IMR-90 (cell line): ENCODE data around the gene CD300LF. TPM values are rescaled to one million over a fixed set of nuclear protein-coding genes. Genes with fewer than 3 reads are reported as not detected.

Experiments used
- ATAC-seq: fragments of 200-7000 bp; cut with Tn5 transposase; 2 replicates; pipeline ENCODE4 v1.9.1; 2020; ENCODE audit warnings: low read depth, mild to moderate bottlenecking, moderate library complexity
- BruUV-seq: library from RNA; stranded (reverse); fragments of 400-500 nt; replicated peaks from 2 replicates; lab custom pipeline; 2021; lab: Mats Ljungman, UMichigan
- CTCF ChIA-PET: fragments of 300-600 bp; formaldehyde crosslinking; extraction: SDS; loops from one replicate; lab custom pipeline; 2021; ENCODE audit warnings: antibody characterized with exemption; lab: Yijun Ruan, JAX
- POLR2A ChIA-PET: fragments of 300-600 bp; sonication (Branson Sonifier 250); formaldehyde crosslinking; loops from one replicate; lab custom pipeline; 2022; ENCODE audit warnings: antibody characterized with exemption; ENCODE audit not compliant: unreplicated experiment; lab: Charles Lee
- DNase-seq: peaks from one replicate; pipeline ENCODE4 v3.0.0; 2013
- H2AFZ ChIP-seq: replicated peaks from 2 replicates; pipeline ENCODE3; 2013; ENCODE audit warnings: low read length, mild to moderate bottlenecking; ENCODE audit not compliant: poor library complexity
- H2AK5ac ChIP-seq: 2 replicates; pipeline ENCODE4 v1.6.1; 2013; ENCODE audit warnings: low read depth, low read length, inconsistent platforms
- H2AK9ac ChIP-seq: replicated peaks from 2 replicates; pipeline ENCODE3; 2013; ENCODE audit warnings: mild to moderate bottlenecking, low read depth, low read length, moderate library complexity; ENCODE audit not compliant: poor library complexity
- H2BK120ac ChIP-seq: 2 replicates; pipeline ENCODE4 v1.6.1; 2013; ENCODE audit warnings: low read depth, low read length, inconsistent platforms
- H2BK15ac ChIP-seq: 3 replicates; pipeline ENCODE4 v1.6.1; 2013; ENCODE audit warnings: low read depth, low read length, inconsistent platforms
- H2BK20ac ChIP-seq: 2 replicates; pipeline ENCODE4 v1.6.1; 2013; ENCODE audit warnings: low read depth, mild to moderate bottlenecking, inconsistent platforms, low read length, moderate library complexity
- H2BK5ac ChIP-seq: 2 replicates; pipeline ENCODE4 v1.6.1; 2013; ENCODE audit warnings: mild to moderate bottlenecking, low read depth, low read length, inconsistent platforms; ENCODE audit not compliant: poor library complexity, severe bottlenecking
- H3K14ac ChIP-seq: replicated peaks from 2 replicates; pipeline ENCODE4 v1.6.1; 2013; ENCODE audit warnings: low read depth, low read length, inconsistent platforms
- H3K18ac ChIP-seq: 2 replicates; pipeline ENCODE4 v1.6.1; 2013; ENCODE audit warnings: low read depth, low read length, control low read depth
- H3K23ac ChIP-seq: 2 replicates; pipeline ENCODE4 v1.6.1; 2013; ENCODE audit warnings: low read depth, low read length, inconsistent platforms
- H3K27ac ChIP-seq: 2 replicates; pipeline ENCODE4 v1.5.1; 2013; ENCODE audit warnings: mild to moderate bottlenecking, control low read depth, low read length; ENCODE audit not compliant: insufficient read depth
- H3K27me3 ChIP-seq: 2 replicates; pipeline ENCODE4 v1.6.1; 2013; ENCODE audit warnings: low read length; ENCODE audit not compliant: control insufficient read depth, insufficient read depth
- H3K36me3 ChIP-seq: 2 replicates; pipeline ENCODE4 v1.6.1; 2013; ENCODE audit warnings: low read length, mixed read lengths; ENCODE audit not compliant: control insufficient read depth, insufficient read depth
- H3K4ac ChIP-seq: 2 replicates; pipeline ENCODE4 v1.6.1; 2013; ENCODE audit warnings: low read depth, low read length, inconsistent platforms
- H3K4me1 ChIP-seq: 2 replicates; pipeline ENCODE4 v1.6.1; 2013; ENCODE audit warnings: low read length, mixed read lengths; ENCODE audit not compliant: control insufficient read depth, insufficient read depth
- H3K4me2 ChIP-seq: 2 replicates; pipeline ENCODE4 v1.6.1; 2013; ENCODE audit warnings: low read depth, mild to moderate bottlenecking, control low read depth, low read length, moderate library complexity
- H3K4me3 ChIP-seq: 2 replicates; pipeline ENCODE4 v1.5.1; 2013; ENCODE audit warnings: low read depth, mild to moderate bottlenecking, control low read depth, low read length, moderate library complexity; ENCODE audit not compliant: insufficient read depth
- H3K56ac ChIP-seq: 2 replicates; pipeline ENCODE4 v1.6.1; 2013; ENCODE audit warnings: low read length, inconsistent platforms; ENCODE audit not compliant: insufficient read depth; ENCODE audit errors: extremely low read depth
- H3K79me1 ChIP-seq, 2 experiments: 2 replicates each; pipeline ENCODE4 v1.6.1; 2013; ENCODE audit warnings: low read length in 2 of 2, inconsistent platforms in 1 of 2, low read depth in 1 of 2
- H3K9ac ChIP-seq: 2 replicates; pipeline ENCODE4 v1.6.1; 2013; ENCODE audit warnings: low read depth, low read length, control low read depth
- H3K9me1 ChIP-seq: 2 replicates; pipeline ENCODE4 v1.6.1; 2013; ENCODE audit warnings: low read length, inconsistent platforms; ENCODE audit not compliant: insufficient read depth
- H3K9me3 ChIP-seq: 2 replicates; pipeline ENCODE4 v1.6.1; 2013; ENCODE audit warnings: low read length; ENCODE audit not compliant: control insufficient read depth, insufficient read depth
- H4K20me1 ChIP-seq: 2 replicates; pipeline ENCODE4 v1.6.1; 2013; ENCODE audit warnings: low read length, inconsistent platforms; ENCODE audit not compliant: insufficient read depth
- H4K5ac ChIP-seq: 2 replicates; pipeline ENCODE4 v1.6.1; 2013; ENCODE audit warnings: mild to moderate bottlenecking, low read depth, low read length, control low read depth
- H4K8ac ChIP-seq, 2 experiments: 2 replicates each; pipeline ENCODE4 v1.6.1; 2013; ENCODE audit warnings: low read depth in 2 of 2, low read length in 2 of 2, control low read depth in 1 of 2, inconsistent platforms in 1 of 2
- H4K91ac ChIP-seq: 2 replicates; pipeline ENCODE4 v1.6.1; 2013; ENCODE audit warnings: low read depth, low read length, inconsistent platforms; ENCODE audit not compliant: insufficient read depth
- BHLHE40 ChIP-seq: fragments of 150-350 bp; IDR thresholded peaks from 2 replicates; pipeline ENCODE4 v1.6.1; 2016; ENCODE audit warnings: mild to moderate bottlenecking, low read depth, low read length
- FOS ChIP-seq: fragments of 150-350 bp; IDR thresholded peaks from 2 replicates; pipeline ENCODE4 v1.6.1; 2016; ENCODE audit warnings: low read depth, low read length
- MAFK ChIP-seq: IDR thresholded peaks from 2 replicates; pipeline ENCODE4 v1.6.1; 2012; ENCODE audit warnings: low read depth, low read length, improper control_type of control experiment
- MAZ ChIP-seq: IDR thresholded peaks from 2 replicates; pipeline ENCODE4 v1.6.1; 2012; ENCODE audit warnings: low read depth, mild to moderate bottlenecking, low read length, improper control_type of control experiment, moderate library complexity, borderline replicate concordance
- MXI1 ChIP-seq: IDR thresholded peaks from 2 replicates; pipeline ENCODE4 v1.6.1; 2012; ENCODE audit warnings: low read depth, mild to moderate bottlenecking, low read length, moderate library complexity, borderline replicate concordance
- POLR2A ChIP-seq: IDR thresholded peaks from 2 replicates; pipeline ENCODE4 v1.6.1; 2012; ENCODE audit warnings: mild to moderate bottlenecking, low read depth, low read length
- RAD21 ChIP-seq: IDR thresholded peaks from 2 replicates; pipeline ENCODE4 v1.6.1; 2012; ENCODE audit warnings: low read length, improper control_type of control experiment
- RCOR1 ChIP-seq: IDR thresholded peaks from 2 replicates; pipeline ENCODE4 v1.6.1; 2012; ENCODE audit warnings: mild to moderate bottlenecking, low read length, improper control_type of control experiment; ENCODE audit not compliant: insufficient replicate concordance
- RFX5 ChIP-seq: IDR thresholded peaks from 2 replicates; pipeline ENCODE4 v1.8.0; 2012; ENCODE audit warnings: low read depth, mild to moderate bottlenecking, low read length, moderate library complexity
- SMC3 ChIP-seq: fragments of 150-350 bp; IDR thresholded peaks from 2 replicates; pipeline ENCODE4 v1.6.1; 2016; ENCODE audit warnings: low read depth, mild to moderate bottlenecking, antibody characterized with exemption, low read length, moderate library complexity
- WGBS, 2 experiments: methylation state at CpG; one replicate each; pipeline versions ENCODE4 v1.1.5 to v1.1.7; 2013; ENCODE audit warnings: missing lambda C conversion rate in 2 of 2; ENCODE audit not compliant: insufficient read length in 1 of 2; ENCODE audit errors: extremely low coverage in 2 of 2; 5-methylcytosine and 5-hydroxymethylcytosine counted together
- dilution Hi-C: fragments of 300-500 bp; cut with HindIII; formaldehyde crosslinking; loops from one replicate; pipeline ENCODE4 v1.14.3; 2018; ENCODE audit warnings: low sequenced_read_pairs; ENCODE audit not compliant: unreplicated experiment
- in situ Hi-C: fragments of 300-500 bp; cut with MboI; formaldehyde crosslinking; loops from 3 replicates; pipeline ENCODE4 v1.14.3; 2019; ENCODE audit warnings: low sequenced_read_pairs, inconsistent platforms, mixed read lengths
- intact Hi-C: fragments of 100-400 bp; cut with micrococcal nuclease; formaldehyde crosslinking; loops from 2 replicates; pipeline ENCODE4 v1.10.0; 2022
- polyA plus RNA-seq, 3 experiments: library from polyadenylated mRNA; depleted of rRNA; stranded (reverse); fragments of >200 nt; gene quantifications; 2 replicates each; pipeline ENCODE4 v1.2.3, GENCODE V29; 2012; ENCODE audit warnings: low replicate concordance in 1 of 3
- total RNA-seq: library from RNA; depleted of rRNA; stranded (reverse); fragments of >200 nt; gene quantifications from 2 replicates; pipeline ENCODE4 v1.2.3, GENCODE V29; 2012
- TF ChIP-seq, protein P1 (sequence below): fragments of 150-350 bp; IDR thresholded peaks from 2 replicates; pipeline ENCODE4 v1.6.1; 2017; ENCODE audit warnings: mild to moderate bottlenecking, antibody characterized with exemption, low read length, low read depth
- TF ChIP-seq, protein P2 (sequence below): conservative IDR thresholded peaks from 2 replicates; pipeline ENCODE4 v1.5.1; 2012; ENCODE audit warnings: mild to moderate bottlenecking, low read depth, low read length, improper control_type of control experiment

The CD300LF gene
- total and polyA plus RNA-seq, 2 of the 4 experiments (the other 2 are of a cell fraction) = not detected

DNA sequence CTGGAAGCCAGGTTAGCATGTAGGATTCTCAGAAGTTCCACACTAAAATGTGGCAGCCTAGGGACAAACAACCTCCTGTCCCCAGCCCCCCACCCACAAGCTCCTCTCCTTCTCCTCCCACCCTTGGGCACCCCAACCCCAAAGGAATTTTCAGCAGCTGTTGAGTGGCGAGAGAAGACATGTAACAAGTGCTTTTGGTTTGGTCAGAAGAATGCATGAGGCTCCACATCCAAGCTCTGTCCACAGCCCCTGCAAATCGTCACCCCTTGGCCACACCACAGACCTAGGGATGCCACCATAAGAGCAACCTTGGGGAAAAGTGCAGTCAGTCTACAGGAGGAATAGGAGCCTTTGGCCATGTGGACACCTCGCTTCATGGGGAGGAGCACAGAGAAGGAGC lies 12.4 kb upstream of the CD300LF start:
- no peak overlapping the region for H3K56ac ChIP-seq
- no peak overlapping the region for H3K4me2 ChIP-seq
- peaks cover 3% of the 10 kb centered on the region; the same call in 1 of the 2 replicates for H3K9me3 ChIP-seq
- dilution Hi-C loops (no loop called here), intact Hi-C loops (no loop called here), in situ Hi-C loops (no loop called here)
- H4K91ac ChIP-seq = no peak overlapping the region
- no peaks in the 10 kb centered on the region; the same call in 1 of the 2 replicates for H3K27me3 ChIP-seq
- H3K79me1 ChIP-seq = no peaks in the 10 kb centered on the region
- no peak overlapping the region for H2BK5ac ChIP-seq
- no peak overlapping the region for H4K5ac ChIP-seq
- no peak overlapping the region for H3K18ac ChIP-seq
- H3K4ac ChIP-seq = no peak overlapping the region
- H3K4me3 ChIP-seq = no peak overlapping the region
- no peak overlapping the region for H2AFZ ChIP-seq
- no TSS peak for BruUV-seq
- no peaks in the 10 kb centered on the region for H3K4me1 ChIP-seq
- ATAC-seq (no peak), DNase-seq (no peak)
- no CpG with 5 or more reads among the region's 3 CpGs for WGBS, 2 experiments
- H3K27ac ChIP-seq = no peak overlapping the region
- no peak overlapping the region for H3K9ac ChIP-seq
- no peak overlapping the region for H2AK9ac ChIP-seq
- H2BK20ac ChIP-seq = no peak overlapping the region
- H2BK120ac ChIP-seq = no peak overlapping the region
- TF ChIP-seq MAZ (no peak), SMC3 (no peak), BHLHE40 (no peak), RFX5 (no peak), MXI1 (no peak), RAD21 (no peak), FOS (no peak), MAFK (no peak), POLR2A (no peak), RCOR1 (no peak)
- TF ChIP-seq, protein P1, sequence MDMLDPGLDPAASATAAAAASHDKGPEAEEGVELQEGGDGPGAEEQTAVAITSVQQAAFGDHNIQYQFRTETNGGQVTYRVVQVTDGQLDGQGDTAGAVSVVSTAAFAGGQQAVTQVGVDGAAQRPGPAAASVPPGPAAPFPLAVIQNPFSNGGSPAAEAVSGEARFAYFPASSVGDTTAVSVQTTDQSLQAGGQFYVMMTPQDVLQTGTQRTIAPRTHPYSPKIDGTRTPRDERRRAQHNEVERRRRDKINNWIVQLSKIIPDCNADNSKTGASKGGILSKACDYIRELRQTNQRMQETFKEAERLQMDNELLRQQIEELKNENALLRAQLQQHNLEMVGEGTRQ = no peak
- TF ChIP-seq, protein P2, sequence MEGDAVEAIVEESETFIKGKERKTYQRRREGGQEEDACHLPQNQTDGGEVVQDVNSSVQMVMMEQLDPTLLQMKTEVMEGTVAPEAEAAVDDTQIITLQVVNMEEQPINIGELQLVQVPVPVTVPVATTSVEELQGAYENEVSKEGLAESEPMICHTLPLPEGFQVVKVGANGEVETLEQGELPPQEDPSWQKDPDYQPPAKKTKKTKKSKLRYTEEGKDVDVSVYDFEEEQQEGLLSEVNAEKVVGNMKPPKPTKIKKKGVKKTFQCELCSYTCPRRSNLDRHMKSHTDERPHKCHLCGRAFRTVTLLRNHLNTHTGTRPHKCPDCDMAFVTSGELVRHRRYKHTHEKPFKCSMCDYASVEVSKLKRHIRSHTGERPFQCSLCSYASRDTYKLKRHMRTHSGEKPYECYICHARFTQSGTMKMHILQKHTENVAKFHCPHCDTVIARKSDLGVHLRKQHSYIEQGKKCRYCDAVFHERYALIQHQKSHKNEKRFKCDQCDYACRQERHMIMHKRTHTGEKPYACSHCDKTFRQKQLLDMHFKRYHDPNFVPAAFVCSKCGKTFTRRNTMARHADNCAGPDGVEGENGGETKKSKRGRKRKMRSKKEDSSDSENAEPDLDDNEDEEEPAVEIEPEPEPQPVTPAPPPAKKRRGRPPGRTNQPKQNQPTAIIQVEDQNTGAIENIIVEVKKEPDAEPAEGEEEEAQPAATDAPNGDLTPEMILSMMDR = no peak
- CTCF ChIA-PET = no interaction called here
- H3K14ac ChIP-seq = no peak overlapping the region
- H3K9me1 ChIP-seq = no peaks in the 10 kb centered on the region
- no peak overlapping the region for H4K8ac ChIP-seq
- no peaks in the 10 kb centered on the region for H3K36me3 ChIP-seq
- no peak overlapping the region for H3K23ac ChIP-seq
- POLR2A ChIA-PET = no interaction called here
- no peaks in the 10 kb centered on the region for H4K20me1 ChIP-seq
- no peak overlapping the region for H2AK5ac ChIP-seq
- no peak overlapping the region for H2BK15ac ChIP-seq
